GM08714 (cell line): Measurements from ENCODE around the gene PRKRIP1.
"Not testable (repeated sequence)": the region's sequence is repeated elsewhere in the genome, so short reads cannot be mapped to it uniquely, and the experiment has no call there.

ENCODE experiments used
- H3K4me3 ChIP-seq: fragments of 200-500 bp; sonication (Bioruptor generic); 2 replicates; pipeline ENCODE4 v1.5.1; 2014; ENCODE audit warnings: mild to moderate bottlenecking, low read length, inconsistent platforms
- ZNF274 ChIP-seq: IDR thresholded peaks from 2 replicates; pipeline ENCODE4 v1.6.1; 2012; ENCODE audit warnings: mild to moderate bottlenecking, low read depth, low read length

The PRKRIP1 gene

GRCh38 chr7:102452451-102452850, 56.3 kb downstream of the PRKRIP1 start:
- no peak for TF ChIP-seq ZNF274
- H3K4me3 ChIP-seq, result no peak overlapping the region

DNA sequence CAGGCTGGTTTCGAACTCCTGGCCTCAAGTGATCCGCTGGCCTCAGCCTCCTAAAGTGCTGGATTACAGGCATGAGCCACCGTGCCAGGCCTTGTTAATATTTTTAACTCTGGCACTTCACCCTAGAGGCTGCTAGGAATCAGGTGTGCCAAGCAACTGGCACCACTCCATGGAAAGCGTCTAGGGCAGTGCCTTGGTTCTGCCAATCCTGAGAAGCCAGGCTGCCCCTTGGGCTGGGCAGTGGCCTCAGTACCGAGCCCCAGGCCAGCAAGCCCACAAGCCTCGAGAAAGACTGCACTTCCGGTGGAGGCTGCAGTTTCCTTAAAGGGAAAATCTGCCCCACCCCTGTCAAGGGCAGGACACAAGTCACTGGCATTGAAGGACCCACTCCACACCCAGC, 57.2 kb downstream of the PRKRIP1 start:
- no peak for TF ChIP-seq ZNF274
- no peak overlapping the region for H3K4me3 ChIP-seq

DNA sequence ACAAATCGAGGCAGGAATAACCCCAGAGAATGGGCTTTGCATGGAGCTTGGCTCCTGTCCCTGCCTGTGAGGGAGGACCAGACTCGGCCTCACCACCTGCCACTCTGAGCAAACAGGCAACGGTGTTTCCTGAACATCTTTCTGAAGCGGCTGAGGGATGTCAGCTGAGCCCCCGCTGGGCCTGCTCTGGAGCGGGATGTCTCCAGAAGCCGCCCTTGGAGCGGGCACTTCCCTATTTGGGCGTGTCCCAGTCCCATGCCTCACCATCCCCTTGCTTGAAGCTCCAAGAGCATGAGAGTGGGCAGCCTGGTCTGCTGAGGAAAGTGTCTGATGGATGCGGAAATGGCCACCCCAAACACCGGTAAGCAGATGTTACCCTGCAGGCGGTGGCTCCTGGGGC, 58.3 kb downstream of the PRKRIP1 start:
- TF ChIP-seq ZNF274, result no peak
- no peak overlapping the region for H3K4me3 ChIP-seq

DNA sequence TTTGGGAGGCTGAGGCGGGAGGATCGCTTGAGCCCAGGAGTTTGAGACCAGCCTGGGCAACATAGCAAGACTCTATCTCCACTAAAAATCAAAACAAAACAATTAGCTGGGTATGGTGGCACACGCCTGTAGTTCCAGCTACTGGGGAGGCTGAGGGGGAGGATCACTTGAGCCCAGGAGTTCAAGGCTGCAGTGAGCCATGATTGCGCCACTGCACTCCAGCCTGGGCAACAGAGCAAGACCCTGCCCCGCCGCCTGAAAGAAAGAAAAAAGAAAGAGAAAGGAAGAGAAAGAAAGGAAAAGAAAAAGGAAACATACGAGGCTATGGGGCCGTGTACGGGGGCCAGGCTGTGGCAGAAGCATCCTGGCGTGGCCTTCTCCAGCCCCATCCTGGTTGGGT, 58.8 kb downstream of the PRKRIP1 start:
- not testable (repeated sequence) for H3K4me3 ChIP-seq

DNA sequence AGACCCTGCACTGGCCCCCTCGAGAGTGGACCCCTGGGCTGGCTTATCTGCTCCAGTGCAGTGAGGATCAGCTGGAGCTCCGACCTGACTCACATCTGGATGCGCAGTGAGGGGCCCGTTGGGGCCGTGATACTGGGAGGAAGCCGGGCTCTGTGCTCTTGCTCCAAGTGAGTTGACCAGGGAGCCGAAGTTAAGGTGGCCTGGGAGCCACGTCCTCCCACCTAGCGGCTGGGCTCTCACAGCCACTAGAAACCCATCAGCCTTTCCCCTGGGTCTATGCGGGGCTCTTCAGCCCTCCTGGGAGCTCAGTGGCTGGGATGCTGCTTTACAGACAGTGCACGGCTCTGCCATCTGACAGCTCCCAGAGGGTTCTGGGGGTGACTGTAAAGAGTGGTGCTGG, 59.4 kb downstream of the PRKRIP1 start:
- TF ChIP-seq ZNF274, result no peak
- H3K4me3 ChIP-seq, result no peak overlapping the region

DNA sequence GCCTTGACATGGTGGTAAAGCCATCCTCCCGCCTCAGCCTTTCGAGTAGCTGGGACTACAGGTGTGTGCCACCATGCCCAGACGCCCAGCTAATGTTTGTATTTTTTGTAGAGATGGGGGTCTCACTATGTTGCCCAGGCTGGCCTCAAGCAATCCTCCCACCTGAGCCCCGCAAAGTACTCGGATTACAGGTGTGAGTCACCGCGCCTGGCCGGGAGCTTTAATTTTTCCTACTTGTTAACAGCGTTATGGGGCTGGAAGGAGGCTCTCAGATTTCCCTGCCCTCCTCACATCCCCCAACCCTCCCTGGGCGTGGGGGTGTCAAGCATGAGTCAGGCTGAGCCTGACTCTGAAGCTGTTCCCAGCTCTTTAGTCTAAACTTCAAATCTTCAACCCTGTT, 60.2 kb downstream of the PRKRIP1 start:
- TF ChIP-seq ZNF274, result no peak
- H3K4me3 ChIP-seq, result no peak overlapping the region

DNA sequence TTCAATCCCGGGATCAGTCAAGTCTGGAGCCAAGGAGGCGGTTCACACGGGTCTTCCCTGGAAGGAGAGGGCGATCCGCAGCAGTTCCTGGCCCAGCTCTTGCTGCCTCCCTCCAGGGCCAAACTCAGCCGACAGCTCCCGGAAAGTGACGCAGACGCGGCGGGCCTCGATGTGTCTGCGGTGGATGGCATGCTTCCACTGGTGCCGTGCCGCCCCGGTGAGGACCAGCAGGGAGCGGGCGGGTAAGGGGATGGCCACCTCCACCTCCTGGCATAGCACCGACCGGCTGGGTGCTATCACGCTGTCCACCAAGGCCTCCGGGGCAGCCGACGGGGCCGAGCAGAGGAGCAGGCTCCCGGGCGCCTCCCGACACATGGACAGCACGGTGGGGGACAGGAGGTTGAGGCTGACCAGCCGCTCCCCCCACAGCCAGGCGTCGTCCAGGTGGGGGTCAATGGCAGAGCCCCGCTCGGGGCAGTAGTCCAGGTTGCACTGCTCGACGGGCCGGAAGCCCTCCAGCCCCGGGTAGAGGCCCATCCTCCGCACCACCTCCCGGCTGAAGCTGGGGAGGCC, 61.3 kb downstream of the PRKRIP1 start:
- no peak for TF ChIP-seq ZNF274

DNA sequence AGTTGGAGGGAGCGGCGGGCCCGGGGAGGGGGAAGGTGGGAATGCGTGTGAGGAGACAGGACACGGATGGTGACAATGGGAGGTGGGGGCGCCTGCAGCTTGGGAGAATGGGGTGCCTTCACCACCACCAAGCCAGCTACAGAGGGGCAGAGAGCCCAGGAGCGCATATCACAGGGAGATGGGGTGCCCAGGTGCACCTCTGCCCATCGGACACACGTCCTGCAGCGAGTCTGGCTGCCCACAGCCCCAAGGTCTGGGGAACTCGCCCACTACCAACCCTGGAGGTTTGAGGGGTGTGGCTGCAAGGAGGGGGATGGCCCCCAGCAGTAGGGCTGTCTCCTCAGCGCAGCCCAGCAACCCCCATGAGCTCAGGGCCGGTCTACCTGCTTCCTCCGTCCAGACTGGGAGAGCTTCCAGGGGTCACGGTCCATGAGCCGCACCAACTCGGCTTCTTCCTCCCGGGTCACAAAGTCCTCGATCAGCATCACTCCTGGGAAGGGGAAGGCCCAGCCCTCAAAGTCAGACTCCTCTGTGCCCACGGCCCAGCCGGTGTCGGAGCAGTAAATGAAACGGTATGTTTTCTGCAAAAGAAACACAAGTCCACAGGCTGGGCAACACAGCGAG, 63.2 kb downstream of the PRKRIP1 start:
- H3K4me3 ChIP-seq, result no peak overlapping the region
- TF ChIP-seq ZNF274, result no peak

More for the DNA sequence above, 61.3 kb downstream of the PRKRIP1 start:
- H3K4me3 ChIP-seq, result no peak overlapping the region

DNA sequence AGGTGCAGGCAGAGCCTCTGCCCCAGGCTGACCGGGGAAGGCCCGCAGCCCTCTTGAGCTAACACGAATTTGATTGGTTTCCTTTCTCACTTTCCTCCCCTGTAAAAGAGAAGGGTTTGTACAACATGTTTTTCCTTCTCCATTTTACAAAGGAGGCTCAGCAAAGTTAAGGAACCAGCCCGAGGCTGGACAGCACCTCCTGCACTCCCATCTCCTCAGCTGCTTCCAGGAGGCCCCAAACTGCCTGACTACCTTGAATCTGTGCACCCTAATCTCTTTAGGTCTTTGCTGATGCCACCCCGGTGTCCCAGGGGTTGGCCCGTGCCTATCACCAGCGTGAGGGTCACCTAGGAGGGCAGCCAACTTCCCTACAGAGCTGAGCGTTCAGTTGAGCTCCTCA, 64.3 kb downstream of the PRKRIP1 start:
- H3K4me3 ChIP-seq, result no peak overlapping the region
- no peak for TF ChIP-seq ZNF274

- H3K4me3 ChIP-seq, result peak overlapping the region; percentile 84
- TF ChIP-seq ZNF274, result no peak
Observed at GRCh38 chr7:102463841-102464576, 67.8 kb downstream of the PRKRIP1 start.

GRCh38 chr7:102464577-102465280, 68.6 kb downstream of the PRKRIP1 start, which contains the start of the genes ALKBH4 and LRWD1:
ALKBH4 (minus strand) TSS chr7:102464863; CDS start chr7:102464836, 27 bp downstream.
LRWD1 (plus strand) TSS chr7:102464984; CDS start chr7:102465081, 97 bp downstream.
- TF ChIP-seq ZNF274, result no peak
- H3K4me3 ChIP-seq, result peak within 1 kb of the TSS; percentile 84

GRCh38 chr7:102466097-102466496, 69.9 kb downstream of the PRKRIP1 start:
- TF ChIP-seq ZNF274, result no peak
- H3K4me3 ChIP-seq, result no peak overlapping the region; the same call in 1 of the 2 replicates

- TF ChIP-seq ZNF274, result no peak
- H3K4me3 ChIP-seq, result no peak overlapping the region
Observed at GRCh38 chr7:102467581-102468477, 71.7 kb downstream of the PRKRIP1 start.

- no peak overlapping the region for H3K4me3 ChIP-seq
- TF ChIP-seq ZNF274, result no peak
Observed at GRCh38 chr7:102468478-102469350, 72.6 kb downstream of the PRKRIP1 start.
